PC-3 (cell line): ENCODE measurements around the gene LANCL1. TPM values are rescaled to one million over a fixed set of nuclear protein-coding genes. Genes with fewer than 3 reads are reported as not detected.
A peak's percentile ranks its signal among the peaks of the same experiment; 100 is the strongest.

ENCODE experiments used
- ATAC-seq: fragments of 200-7000 bp; cut with Tn5 transposase; 2 replicates; pipeline ENCODE4 v1.9.1; 2020; ENCODE audit warnings: mild to moderate bottlenecking, moderate library complexity
- BruUV-seq: library from RNA; stranded (reverse); fragments of 400-500 nt; replicated peaks from 2 replicates; lab custom pipeline; 2021; lab: Mats Ljungman, UMichigan
- CTCF ChIA-PET: fragments of 300-600 bp; sonication (Branson Sonifier 250); formaldehyde crosslinking; loops from one replicate; lab custom pipeline; 2022; ENCODE audit warnings: antibody characterized with exemption; lab: Charles Lee
- POLR2A ChIA-PET: fragments of 300-600 bp; sonication (Branson Sonifier 250); formaldehyde crosslinking; loops from one replicate; lab custom pipeline; 2022; ENCODE audit warnings: antibody characterized with exemption; ENCODE audit not compliant: unreplicated experiment; lab: Charles Lee
- DNase-seq: peaks from one replicate; pipeline ENCODE4 v3.0.0-alpha.2; 2015
- H2AFZ ChIP-seq: fragments of 300-600 bp; sonication (generic); 2 replicates; pipeline ENCODE4 v1.6.0; 2016; ENCODE audit warnings: antibody characterized with exemption, low read length
- H3F3A ChIP-seq: fragments of 300-600 bp; sonication (generic); one replicate; pipeline ENCODE4 v1.6.0; 2017; ENCODE audit warnings: antibody characterized with exemption, low read length, control low read depth, mild to moderate bottlenecking; ENCODE audit not compliant: unreplicated experiment
- H3K27ac ChIP-seq: fragments of 300-600 bp; sonication (generic); 2 replicates; pipeline ENCODE4 v1.5.1; 2016; ENCODE audit warnings: mild to moderate bottlenecking, low read length
- H3K27me3 ChIP-seq: fragments of 300-600 bp; sonication (generic); 2 replicates; pipeline ENCODE4 v1.6.1; 2016; ENCODE audit warnings: low read length, mixed read lengths
- H3K36me3 ChIP-seq: fragments of 300-600 bp; sonication (generic); 2 replicates; pipeline ENCODE4 v1.6.1; 2016; ENCODE audit warnings: low read depth, mixed run types, low read length, mixed read lengths
- H3K4me1 ChIP-seq: fragments of 300-600 bp; sonication (generic); 2 replicates; pipeline ENCODE4 v1.5.1; 2016; ENCODE audit warnings: low read length; ENCODE audit not compliant: insufficient read depth
- H3K4me2 ChIP-seq: fragments of 300-600 bp; sonication (generic); 2 replicates; pipeline ENCODE4 v1.6.0; 2016; ENCODE audit warnings: low read length
- H3K4me3 ChIP-seq: fragments of 300-600 bp; sonication (generic); 2 replicates; pipeline ENCODE4 v1.5.1; 2016; ENCODE audit warnings: mild to moderate bottlenecking, low read length, mixed read lengths
- H3K79me2 ChIP-seq: fragments of 300-600 bp; sonication (generic); 2 replicates; pipeline ENCODE4 v1.6.1; 2017; ENCODE audit warnings: low read length, mixed read lengths
- H3K9ac ChIP-seq: fragments of 300-600 bp; sonication (generic); 2 replicates; pipeline ENCODE4 v1.6.0; 2016; ENCODE audit warnings: mild to moderate bottlenecking, low read length
- H3K9me2 ChIP-seq: fragments of 300-600 bp; sonication (generic); replicated peaks from 2 replicates; pipeline ENCODE4 v1.6.1; 2016; ENCODE audit warnings: mixed run types, low read length, mixed read lengths
- H3K9me3 ChIP-seq: fragments of 300-600 bp; sonication (generic); 2 replicates; pipeline ENCODE4 v1.6.1; 2016; ENCODE audit warnings: low read length, mixed read lengths
- H4K20me1 ChIP-seq: fragments of 300-600 bp; sonication (generic); 2 replicates; pipeline ENCODE4 v1.6.1; 2016; ENCODE audit warnings: low read length, mixed read lengths
- EZH2 ChIP-seq: fragments of 300-600 bp; sonication (generic); IDR thresholded peaks from one replicate; pipeline ENCODE4 v1.6.1; 2017; ENCODE audit warnings: antibody characterized with exemption, mild to moderate bottlenecking, low read length; ENCODE audit not compliant: unreplicated experiment
- EZH2phosphoT487 ChIP-seq: fragments of 300-600 bp; sonication (generic); IDR thresholded peaks from 2 replicates; pipeline ENCODE4 v1.6.1; 2018; ENCODE audit warnings: mild to moderate bottlenecking, antibody characterized with exemption, low read length, borderline replicate concordance
- intact Hi-C: fragments of 100-400 bp; cut with micrococcal nuclease; formaldehyde crosslinking; loops from 2 replicates; pipeline ENCODE4 v1.9.0; 2023
- total RNA-seq: library from RNA; depleted of rRNA; stranded (reverse); fragments of >200 nt; gene quantifications from 2 replicates; pipeline ENCODE4 v1.2.3, GENCODE V29; 2014
- TF ChIP-seq, protein P1 (sequence below): fragments of 300-600 bp; sonication (generic); conservative IDR thresholded peaks from 2 replicates; pipeline ENCODE4 v1.5.1; 2017; ENCODE audit warnings: antibody characterized with exemption, low read depth, mild to moderate bottlenecking, low read length

Gene LANCL1
- total RNA-seq, 1 experiment from 2014 or later: 19.0 TPM

DNA sequence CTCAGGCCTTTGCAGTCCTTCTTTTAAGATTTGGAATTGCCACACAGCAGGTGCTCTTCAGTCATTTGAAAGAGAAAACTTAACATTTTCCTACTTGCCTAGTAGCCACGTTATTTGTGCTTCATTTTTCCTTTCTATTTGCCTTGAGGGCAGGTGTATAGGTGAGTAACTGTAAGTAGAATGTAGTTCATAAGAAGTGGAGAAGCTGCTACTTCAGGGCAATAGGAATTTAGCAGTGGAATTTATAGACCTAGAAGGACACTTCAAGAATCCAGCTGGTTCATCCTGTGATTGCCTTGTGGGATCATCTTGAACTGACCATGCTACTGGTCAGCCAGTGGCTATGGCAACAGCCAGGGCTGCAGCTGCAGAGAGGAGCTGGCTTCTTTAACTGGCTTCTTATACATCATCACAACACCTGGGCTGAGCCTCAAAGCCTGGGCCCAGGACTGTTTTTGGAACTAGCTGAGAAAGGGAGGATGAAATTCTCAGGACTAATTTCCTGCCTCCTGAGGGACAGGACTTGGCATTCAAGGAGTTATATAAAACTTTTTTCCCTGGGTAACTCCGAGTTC, 5.1 kb upstream of the LANCL1 start:
- H3K4me3 ChIP-seq: no peak overlapping the region
- ATAC-seq: no peak
- no peaks in the 10 kb centered on the region for H3K9me3 ChIP-seq
- intact Hi-C loops: no loop called here
- no peaks in the 10 kb centered on the region for H3F3A ChIP-seq
- H3K9ac ChIP-seq: no peak overlapping the region
- peaks cover 6% of the 10 kb centered on the region; the same call in 1 of the 2 replicates for H3K4me1 ChIP-seq
- ChIA-PET CTCF (no interaction called here), POLR2A (no interaction called here)
- no peaks in the 10 kb centered on the region for H3K27me3 ChIP-seq
- H4K20me1 ChIP-seq: no peaks in the 10 kb centered on the region
- H3K36me3 ChIP-seq: peaks cover 7% of the 10 kb centered on the region; the same call in 1 of the 2 replicates
- no peak overlapping the region for H3K27ac ChIP-seq
- no peak overlapping the region for H2AFZ ChIP-seq
- H3K79me2 ChIP-seq: peaks cover 8% of the 10 kb centered on the region; the same call in 1 of the 2 replicates
- TF ChIP-seq EZH2 (no peak), EZH2phosphoT487 (no peak)
- TF ChIP-seq, protein P1, sequence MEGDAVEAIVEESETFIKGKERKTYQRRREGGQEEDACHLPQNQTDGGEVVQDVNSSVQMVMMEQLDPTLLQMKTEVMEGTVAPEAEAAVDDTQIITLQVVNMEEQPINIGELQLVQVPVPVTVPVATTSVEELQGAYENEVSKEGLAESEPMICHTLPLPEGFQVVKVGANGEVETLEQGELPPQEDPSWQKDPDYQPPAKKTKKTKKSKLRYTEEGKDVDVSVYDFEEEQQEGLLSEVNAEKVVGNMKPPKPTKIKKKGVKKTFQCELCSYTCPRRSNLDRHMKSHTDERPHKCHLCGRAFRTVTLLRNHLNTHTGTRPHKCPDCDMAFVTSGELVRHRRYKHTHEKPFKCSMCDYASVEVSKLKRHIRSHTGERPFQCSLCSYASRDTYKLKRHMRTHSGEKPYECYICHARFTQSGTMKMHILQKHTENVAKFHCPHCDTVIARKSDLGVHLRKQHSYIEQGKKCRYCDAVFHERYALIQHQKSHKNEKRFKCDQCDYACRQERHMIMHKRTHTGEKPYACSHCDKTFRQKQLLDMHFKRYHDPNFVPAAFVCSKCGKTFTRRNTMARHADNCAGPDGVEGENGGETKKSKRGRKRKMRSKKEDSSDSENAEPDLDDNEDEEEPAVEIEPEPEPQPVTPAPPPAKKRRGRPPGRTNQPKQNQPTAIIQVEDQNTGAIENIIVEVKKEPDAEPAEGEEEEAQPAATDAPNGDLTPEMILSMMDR: no peak
- no peak overlapping the region for H3K4me2 ChIP-seq
- BruUV-seq: no TSS peak
- no peaks in the 10 kb centered on the region for H3K9me2 ChIP-seq
- DNase-seq: peak; percentile 27

DNA sequence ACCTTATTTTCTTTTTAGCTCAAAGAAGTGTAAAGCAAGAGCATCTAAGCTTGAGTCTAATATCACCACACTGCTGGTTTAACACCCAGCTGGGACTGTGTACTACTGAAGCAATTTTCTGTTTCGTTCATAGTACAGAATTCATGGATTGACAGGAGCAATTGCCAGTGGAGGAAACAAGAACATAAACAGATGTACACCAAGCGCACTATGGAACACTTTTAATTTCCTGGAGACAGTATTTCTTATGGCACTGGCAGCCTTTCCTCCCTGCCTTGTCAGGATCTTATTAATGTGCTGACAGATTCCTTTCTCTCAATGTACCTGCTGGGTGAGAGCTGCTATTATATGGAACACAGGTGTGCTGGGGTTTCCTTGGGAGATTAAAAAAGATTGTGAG, 4.2 kb upstream of the LANCL1 start:
- Histone ChIP-seq H4K20me1 (no peaks in the 10 kb centered on the region), H3K4me3 (no peak overlapping the region), H3K27ac (no peak overlapping the region), H3K79me2 (peaks cover 14% of the 10 kb centered on the region), H3F3A (no peaks in the 10 kb centered on the region), H3K9ac (no peak overlapping the region), H3K9me3 (no peaks in the 10 kb centered on the region), H3K4me1 (peaks cover 6% of the 10 kb centered on the region; the same call in 1 of the 2 replicates), H3K36me3 (peaks cover 7% of the 10 kb centered on the region; the same call in 1 of the 2 replicates), H3K9me2 (no peaks in the 10 kb centered on the region), H3K27me3 (no peaks in the 10 kb centered on the region), H2AFZ (no peak overlapping the region), H3K4me2 (no peak overlapping the region)
- BruUV-seq: no TSS peak
- CTCF ChIA-PET: no interaction called here
- POLR2A ChIA-PET: no interaction called here
- intact Hi-C loops: no loop called here
- no peak for TF ChIP-seq EZH2phosphoT487
- TF ChIP-seq, protein P1: no peak
- no peak for TF ChIP-seq EZH2
- ATAC-seq (no peak), DNase-seq (no peak)

DNA sequence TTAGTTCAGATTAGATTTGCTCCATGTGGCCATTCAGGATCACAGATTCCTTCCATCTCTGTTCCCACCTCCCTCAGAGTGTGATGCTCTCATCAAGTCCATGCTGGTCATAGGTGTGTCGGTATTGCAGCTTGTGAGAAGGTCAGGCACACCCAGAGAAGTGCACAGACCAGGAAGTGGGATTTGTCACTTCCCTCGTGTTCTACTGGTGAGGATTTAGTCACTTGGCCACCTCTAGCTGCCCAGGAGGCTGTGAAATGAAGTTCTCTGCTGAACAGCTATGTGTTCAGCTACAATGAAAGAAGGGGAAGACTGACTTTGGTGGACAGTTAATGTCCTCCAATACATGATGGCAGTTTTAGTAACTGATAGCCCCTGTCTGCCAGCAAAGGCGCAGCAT, 3.5 kb upstream of the LANCL1 start:
- DNase-seq (no peak), ATAC-seq (no peak)
- BruUV-seq: no TSS peak
- peaks cover 7% of the 10 kb centered on the region; the same call in 1 of the 2 replicates for H3K36me3 ChIP-seq
- ChIA-PET CTCF (no interaction called here), POLR2A (no interaction called here)
- H3F3A ChIP-seq: no peaks in the 10 kb centered on the region
- no peaks in the 10 kb centered on the region for H3K9me2 ChIP-seq
- no peak overlapping the region for H3K9ac ChIP-seq
- H4K20me1 ChIP-seq: no peaks in the 10 kb centered on the region
- H3K4me3 ChIP-seq: no peak overlapping the region
- H2AFZ ChIP-seq: peak overlapping the region; percentile 12; the same call in 1 of the 2 replicates
- H3K9me3 ChIP-seq: no peaks in the 10 kb centered on the region
- peaks cover 11% of the 10 kb centered on the region; the same call in 1 of the 2 replicates for H3K4me1 ChIP-seq
- H3K27ac ChIP-seq: no peak overlapping the region
- TF ChIP-seq EZH2 (no peak), EZH2phosphoT487 (no peak)
- TF ChIP-seq, protein P1: no peak
- intact Hi-C loops: no loop called here
- no peaks in the 10 kb centered on the region for H3K27me3 ChIP-seq
- peaks cover 19% of the 10 kb centered on the region for H3K79me2 ChIP-seq
- H3K4me2 ChIP-seq: no peak overlapping the region
